ENCODE data around the gene SPECC1.

GRCh38 chr17:20263595-20263994, 254.4 kb downstream of the SPECC1 start:
- TF ChIP-seq CTCF (IDR thresholded peaks at IDR 0.05; ENCODE audit: low read depth, low read length, poor library complexity, severe bottlenecking) (no peak), EZH2phosphoT487 (IDR thresholded peaks at IDR 0.05; ENCODE audit: borderline replicate concordance, low read length) (no peak)
